AG04449 (cell line): ENCODE measurements around the gene AVPR1A.

Source experiments
- CTCF ChIA-PET: fragments of 350-600 bp; formaldehyde crosslinking; extraction: SDS; loops from one replicate; lab custom pipeline; 2021; ENCODE audit warnings: antibody characterized with exemption; lab: Yijun Ruan, JAX
- POLR2A ChIA-PET: fragments of 400-600, 350-600 bp; formaldehyde crosslinking; extraction: SDS; loops from one replicate; lab custom pipeline; 2020; ENCODE audit warnings: antibody characterized with exemption, inconsistent platforms; lab: Yijun Ruan, JAX
- DNase-seq: peaks from one replicate; pipeline ENCODE4 v3.0.0-alpha.2; 2010; ENCODE audit warnings: low read depth, low spot score
- H3K4me3 ChIP-seq: 2 replicates; pipeline ENCODE4 v1.5.1; 2011; ENCODE audit warnings: low read depth, mild to moderate bottlenecking, control low read depth, low read length
- TF ChIP-seq, protein P1 (sequence below): IDR thresholded peaks from one replicate; pipeline ENCODE4 v1.5.1; 2011; ENCODE audit warnings: mild to moderate bottlenecking, moderate library complexity, low read length, control low read depth, inconsistent platforms; ENCODE audit not compliant: insufficient read depth; ENCODE audit errors: missing control alignments

Gene AVPR1A

DNA sequence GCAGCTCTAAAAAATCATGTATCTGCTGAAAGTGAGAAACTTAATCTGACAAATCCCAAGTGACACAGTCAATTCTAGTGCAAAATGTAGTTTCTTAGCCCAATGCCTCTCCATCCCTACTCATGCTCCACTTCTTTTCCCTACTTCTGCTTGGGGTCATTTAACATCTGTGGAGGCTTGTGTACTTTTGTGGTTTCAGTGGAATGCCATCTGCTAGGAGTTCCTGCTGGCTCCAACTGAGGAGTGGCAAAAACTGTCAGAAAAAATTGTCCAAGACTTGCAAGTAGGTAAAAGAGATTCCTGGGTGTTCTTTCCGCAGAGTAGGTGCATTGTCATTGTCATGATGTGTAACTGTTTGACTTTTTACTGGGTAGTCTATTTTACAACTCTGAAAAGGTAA is 12.5 kb upstream of the AVPR1A start:
- DNase-seq, result no peak
- CTCF ChIA-PET, result interaction anchor here (1.3 kb wide), 1 partner anchor 11 kb away, joined by 8 read pairs; no protein-coding TSS in a partner anchor
- TF ChIP-seq, protein P1, sequence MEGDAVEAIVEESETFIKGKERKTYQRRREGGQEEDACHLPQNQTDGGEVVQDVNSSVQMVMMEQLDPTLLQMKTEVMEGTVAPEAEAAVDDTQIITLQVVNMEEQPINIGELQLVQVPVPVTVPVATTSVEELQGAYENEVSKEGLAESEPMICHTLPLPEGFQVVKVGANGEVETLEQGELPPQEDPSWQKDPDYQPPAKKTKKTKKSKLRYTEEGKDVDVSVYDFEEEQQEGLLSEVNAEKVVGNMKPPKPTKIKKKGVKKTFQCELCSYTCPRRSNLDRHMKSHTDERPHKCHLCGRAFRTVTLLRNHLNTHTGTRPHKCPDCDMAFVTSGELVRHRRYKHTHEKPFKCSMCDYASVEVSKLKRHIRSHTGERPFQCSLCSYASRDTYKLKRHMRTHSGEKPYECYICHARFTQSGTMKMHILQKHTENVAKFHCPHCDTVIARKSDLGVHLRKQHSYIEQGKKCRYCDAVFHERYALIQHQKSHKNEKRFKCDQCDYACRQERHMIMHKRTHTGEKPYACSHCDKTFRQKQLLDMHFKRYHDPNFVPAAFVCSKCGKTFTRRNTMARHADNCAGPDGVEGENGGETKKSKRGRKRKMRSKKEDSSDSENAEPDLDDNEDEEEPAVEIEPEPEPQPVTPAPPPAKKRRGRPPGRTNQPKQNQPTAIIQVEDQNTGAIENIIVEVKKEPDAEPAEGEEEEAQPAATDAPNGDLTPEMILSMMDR, result no peak
- POLR2A ChIA-PET, result no interaction called here
- H3K4me3 ChIP-seq, result no peak overlapping the region

DNA sequence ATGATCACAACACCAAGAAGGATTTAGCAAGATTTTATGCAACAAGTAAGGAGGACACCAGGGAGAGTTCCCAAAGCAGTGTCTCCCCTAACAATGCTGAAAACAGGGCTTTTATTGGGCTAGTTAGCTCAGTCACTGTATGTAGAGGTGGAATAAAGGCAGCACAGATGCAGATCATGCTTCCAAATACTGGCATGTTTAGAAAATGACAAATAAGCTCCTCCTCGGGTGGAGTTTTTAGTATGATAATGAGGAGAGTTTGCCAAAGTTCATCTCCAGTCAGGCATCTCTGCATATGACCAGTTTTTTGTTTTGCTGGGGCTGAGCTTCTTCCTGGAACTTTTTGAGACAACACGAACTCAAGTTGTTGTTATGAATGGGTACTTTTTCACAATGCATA is 4.4 kb upstream of the AVPR1A start:
- CTCF ChIA-PET, result no interaction called here
- no peak overlapping the region for H3K4me3 ChIP-seq
- POLR2A ChIA-PET, result no interaction called here
- TF ChIP-seq, protein P1, result no peak
- no peak for DNase-seq

DNA sequence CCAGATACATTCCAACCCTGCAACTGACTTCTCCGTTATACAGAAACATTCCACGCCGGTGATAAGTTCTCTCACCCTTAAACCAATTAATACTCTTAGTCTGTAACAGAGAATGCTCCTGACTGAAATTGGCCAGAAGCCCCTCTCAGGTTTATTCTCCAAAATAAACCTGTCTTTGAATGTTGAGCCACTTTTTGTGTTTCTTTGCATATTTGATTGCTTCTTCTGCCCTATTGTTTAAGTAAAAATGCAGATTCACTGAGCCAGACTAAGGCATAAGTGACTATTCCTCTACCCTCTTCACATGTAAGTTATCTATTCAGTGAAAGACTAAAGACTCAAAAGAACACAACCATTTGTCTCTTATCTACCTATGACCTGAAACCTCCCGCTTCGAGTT is 3.6 kb upstream of the AVPR1A start:
- DNase-seq, result no peak
- H3K4me3 ChIP-seq, result no peak overlapping the region
- ChIA-PET CTCF (interaction anchor here (0.7 kb wide), 1 partner anchor 16 kb away, joined by 3 read pairs; no protein-coding TSS in a partner anchor), POLR2A (no interaction called here)
- TF ChIP-seq, protein P1, result no peak

DNA sequence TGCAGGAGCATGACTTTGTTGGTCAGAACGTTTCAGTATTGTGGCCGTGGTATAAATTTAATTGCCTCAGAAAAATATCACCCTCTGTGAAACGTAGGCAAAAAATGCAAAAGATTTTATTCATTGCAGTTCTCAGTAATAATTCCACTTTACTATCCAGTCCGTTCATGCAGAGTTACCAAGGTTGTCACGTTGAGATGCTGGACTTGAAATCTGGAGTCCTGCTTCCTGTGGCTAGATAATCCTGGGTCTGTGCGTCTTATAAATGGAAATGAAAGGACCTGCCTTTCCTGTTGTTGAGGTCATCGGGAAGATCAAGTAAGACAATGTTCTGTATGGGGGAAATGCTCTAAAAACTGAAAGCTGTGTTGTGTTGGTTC is 1.3 kb upstream of the AVPR1A start:
- no peak overlapping the region for H3K4me3 ChIP-seq
- POLR2A ChIA-PET, result no interaction called here
- DNase-seq, result no peak
- TF ChIP-seq, protein P1, result no peak
- CTCF ChIA-PET, result interaction anchor here (0.7 to 2.4 kb wide), 20 partner anchors 8 to 349 kb away, joined by 3 to 12 read pairs (median 4); no protein-coding TSS in a partner anchor

DNA sequence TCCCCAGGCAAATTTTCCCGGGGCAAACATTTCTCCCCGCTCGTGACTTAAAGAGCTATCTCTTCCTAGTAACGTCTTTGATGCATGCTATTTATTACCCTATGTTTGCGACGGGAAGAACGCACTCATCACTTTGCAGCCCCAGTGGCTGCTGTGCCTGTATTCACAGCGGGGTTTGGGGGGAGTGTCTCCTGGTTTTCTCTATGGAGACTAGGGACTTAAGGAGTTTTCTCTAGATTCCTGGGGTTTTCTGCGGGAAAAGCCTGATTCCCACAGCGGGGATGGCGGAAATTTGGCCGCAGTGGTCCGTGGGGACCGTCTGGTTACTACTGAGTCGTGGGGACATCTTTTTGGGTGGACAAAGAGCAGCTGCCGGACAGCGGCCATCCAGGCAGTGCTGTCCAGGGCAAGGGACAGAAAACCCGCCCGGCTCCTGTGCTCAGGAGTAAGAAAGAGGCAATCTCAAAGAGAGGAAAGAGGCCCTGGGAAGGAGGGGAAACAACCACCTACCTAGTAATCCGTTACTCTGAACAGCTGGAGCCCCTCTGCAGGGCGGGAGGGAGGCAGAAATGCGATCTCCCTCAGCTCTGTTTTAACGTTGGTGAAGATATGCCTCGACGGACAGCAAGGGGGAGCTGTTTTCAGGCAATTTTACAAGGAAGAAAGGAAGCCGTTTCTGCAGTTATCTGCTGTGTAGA is 771 bp upstream of the AVPR1A start:
- ChIA-PET POLR2A (interaction anchor here (0.6 kb wide), 1 partner anchor 763 kb away, joined by 3 read pairs; no protein-coding TSS in a partner anchor), CTCF (interaction anchor here (0.5 to 2.4 kb wide), 22 partner anchors 8 to 651 kb away, joined by 3 to 12 read pairs (median 4); no protein-coding TSS in a partner anchor)
- TF ChIP-seq, protein P1, result peak; percentile 79
- no peak for DNase-seq
- H3K4me3 ChIP-seq, result no peak overlapping the region

DNA sequence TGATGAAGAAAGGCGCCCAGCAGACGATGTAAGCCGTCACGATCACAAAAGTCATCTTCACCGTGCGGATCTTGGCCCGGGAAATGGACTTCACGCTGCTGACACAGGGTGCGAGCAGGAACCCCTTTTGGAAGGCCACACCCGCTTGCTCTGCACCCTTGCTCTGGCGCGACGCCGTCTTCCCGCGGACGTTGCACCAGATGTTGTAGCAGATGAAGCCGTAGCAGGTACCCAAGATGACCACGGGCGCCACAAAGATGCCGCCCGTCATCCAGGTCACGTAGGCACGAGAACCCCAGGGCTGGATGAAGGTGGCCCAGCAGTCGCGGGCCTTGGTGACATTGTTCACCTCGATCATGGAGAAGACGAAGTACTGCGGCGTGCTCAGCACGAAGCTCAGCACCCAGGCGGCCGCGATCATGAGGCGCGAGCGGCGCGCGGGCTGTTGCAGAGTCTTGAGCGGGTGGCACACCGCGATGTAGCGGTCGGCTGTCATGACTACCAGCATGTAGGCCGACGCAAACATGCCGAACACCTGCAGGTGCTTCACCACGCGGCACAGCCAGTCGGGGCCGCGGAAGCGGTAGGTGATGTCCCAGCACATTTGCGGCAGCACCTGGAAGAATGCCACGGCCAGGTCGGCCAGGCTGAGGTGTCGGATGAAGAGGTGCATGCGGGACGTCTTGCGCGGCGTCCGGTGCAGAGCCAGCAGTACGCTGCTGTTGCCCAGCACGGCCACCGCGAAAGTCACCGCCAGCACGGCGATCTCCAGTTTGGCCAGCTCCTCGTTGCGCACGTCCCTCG is 890 bp downstream of the AVPR1A start:
- TF ChIP-seq, protein P1, result no peak
- POLR2A ChIA-PET, result no interaction called here
- no peak for DNase-seq
- CTCF ChIA-PET, result interaction anchor here (1.1 to 2.4 kb wide), 2 partner anchors 22 to 270 kb away, joined by 4 to 12 read pairs; no protein-coding TSS in a partner anchor
- H3K4me3 ChIP-seq, result no peak overlapping the region
